ENCODE measurements around the gene APOF.
"Not testable (repeated sequence)": the region's sequence is repeated elsewhere in the genome, so short reads cannot be mapped to it uniquely, and the experiment has no call there.

Gene APOF

DNA sequence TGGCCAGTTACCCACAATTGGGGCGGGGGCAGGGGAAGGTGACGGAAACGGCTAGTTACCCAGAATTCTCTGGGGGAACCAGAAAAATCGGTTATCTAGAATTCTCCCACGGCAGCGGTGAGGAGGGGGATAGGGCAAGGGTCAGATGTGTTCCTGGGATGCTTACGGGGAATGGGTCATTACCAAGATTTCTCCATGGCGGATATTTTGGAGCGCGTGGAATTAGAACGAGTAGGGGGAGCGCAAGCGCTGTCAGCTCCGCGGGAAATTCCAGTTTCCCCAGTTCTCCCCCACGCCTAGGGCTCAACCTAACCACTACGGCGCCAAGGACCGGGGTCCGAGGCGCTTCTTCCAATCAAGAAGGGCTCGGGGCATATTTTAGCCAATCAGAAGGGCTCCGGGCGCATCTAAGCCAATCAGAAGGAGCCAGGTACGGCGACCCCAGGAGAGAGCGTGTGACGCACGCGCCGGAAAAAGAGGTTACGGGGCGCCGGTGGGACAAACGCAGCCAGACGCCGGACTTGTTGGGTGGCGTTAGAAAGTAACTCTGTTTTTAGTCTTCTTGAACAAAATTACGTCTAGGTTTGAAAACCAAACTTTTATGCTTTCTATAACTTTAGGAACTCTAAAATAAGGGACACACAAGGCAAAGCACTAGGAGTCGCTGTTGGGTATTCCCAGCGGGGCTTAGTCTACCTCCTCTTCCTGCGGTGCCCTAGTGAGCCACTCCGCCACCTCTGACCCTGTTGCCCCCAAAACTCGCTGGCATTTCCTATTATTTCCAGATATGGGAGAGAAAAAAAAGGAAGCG lies 28.8 kb downstream of the APOF start, which contains the start of gene PAN2:
TSS of gene PAN2 (minus strand) at position 322 of the 811 bp plus-strand sequence. CDS start 906 bp downstream, outside the sequence.
- Histone ChIP-seq H3K4me3 (ENCODE audit: low read length in 2 of 2) (peak within 1 kb of the TSS; percentile 74 to 93), H3K36me3 (ENCODE audit: control insufficient read depth in 2 of 2, insufficient read depth in 2 of 2, low read length in 2 of 2) (no peaks in the 10 kb centered on the region), H3K27ac (ENCODE audit: low read depth in 2 of 2, low read length in 2 of 2) (peak within 1 kb of the TSS; percentile 93 to 95), H3K9me3 (ENCODE audit: control insufficient read depth in 2 of 2, low read length in 2 of 2) (no peaks in the 10 kb centered on the region), H3K27me3 (ENCODE audit: control insufficient read depth in 2 of 2, insufficient read depth in 2 of 2, low read length in 2 of 2) (no peaks in the 10 kb centered on the region), H3K9ac (ENCODE audit: low read depth in 1 of 2, low read length in 2 of 2) (peak within 1 kb of the TSS; percentile 87 to 88), H3K4me1 (ENCODE audit: control insufficient read depth in 2 of 2, insufficient read depth in 2 of 2, low read length in 2 of 2) (peaks cover 6 to 11% of the 10 kb centered on the region in 2 donors)

DNA sequence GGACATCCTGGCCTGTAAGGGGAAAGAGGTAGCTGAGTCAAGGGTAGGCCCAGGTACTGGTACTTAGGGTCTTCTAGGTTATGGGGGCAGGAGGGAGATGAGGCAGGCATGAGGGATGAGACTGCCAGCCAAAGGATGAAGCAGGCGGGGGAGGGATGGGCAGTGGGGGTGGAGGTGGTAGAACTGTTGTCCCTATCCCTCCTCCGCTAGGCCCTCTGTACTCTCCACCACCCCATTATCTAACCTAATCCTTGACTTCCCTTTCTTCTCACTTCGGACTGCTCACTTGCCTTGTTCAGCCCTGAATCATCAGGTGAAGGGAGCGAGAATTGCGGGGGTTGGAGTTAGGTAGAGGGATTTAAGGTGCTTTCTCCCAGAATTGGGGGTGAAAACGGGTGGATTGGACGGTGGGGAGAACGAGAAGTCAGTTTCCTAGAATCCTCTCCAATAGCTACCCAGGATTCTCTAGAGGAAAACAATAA lies 29.4 kb downstream of the APOF start:
- Histone ChIP-seq H3K9me3 (ENCODE audit: control insufficient read depth in 2 of 2, low read length in 2 of 2) (no peaks in the 10 kb centered on the region), H3K4me3 (ENCODE audit: low read length in 2 of 2) (peak overlapping the region; percentile 74 to 93), H3K27ac (ENCODE audit: low read depth in 2 of 2, low read length in 2 of 2) (peak overlapping the region; percentile 93 to 95), H3K4me1 (ENCODE audit: control insufficient read depth in 2 of 2, insufficient read depth in 2 of 2, low read length in 2 of 2) (peaks cover 6 to 11% of the 10 kb centered on the region in 2 donors), H3K36me3 (ENCODE audit: control insufficient read depth in 2 of 2, insufficient read depth in 2 of 2, low read length in 2 of 2) (peaks cover under 1 to 3% of the 10 kb centered on the region in 2 donors), H3K9ac (ENCODE audit: low read depth in 1 of 2, low read length in 2 of 2) (peak overlapping the region; percentile 87 to 88), H3K27me3 (ENCODE audit: control insufficient read depth in 2 of 2, insufficient read depth in 2 of 2, low read length in 2 of 2) (no peaks in the 10 kb centered on the region)

DNA sequence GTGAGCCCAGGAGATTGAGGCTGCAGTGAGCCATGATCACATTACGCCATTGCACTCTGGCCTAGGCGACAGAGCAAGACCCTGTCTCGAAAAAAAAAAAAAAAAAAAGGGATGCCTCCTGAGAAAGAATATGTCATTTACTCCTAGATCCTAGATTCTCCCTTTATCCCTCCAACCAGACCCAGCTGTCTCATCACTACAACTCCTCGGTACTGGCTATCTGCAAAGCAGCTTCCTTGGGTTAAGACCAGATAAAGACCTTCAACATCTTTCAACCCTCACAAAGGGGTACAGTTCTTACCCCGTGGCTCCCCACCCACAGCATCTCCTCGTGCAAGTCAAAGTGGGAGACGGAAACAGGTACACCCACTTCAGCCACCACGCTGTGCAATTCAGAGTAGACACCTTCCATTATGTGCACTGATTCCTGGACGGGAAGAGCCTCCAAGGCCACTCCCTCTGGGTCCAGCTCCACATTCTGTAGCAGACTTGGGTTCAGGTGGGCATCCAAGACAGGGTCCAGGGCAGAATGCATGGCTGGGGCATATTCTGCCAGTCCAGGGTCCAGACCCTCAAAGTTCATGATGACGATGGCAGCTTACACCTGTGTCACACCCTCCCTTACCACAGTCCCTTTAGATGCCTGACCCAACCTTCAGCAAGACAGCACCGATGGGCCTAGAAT lies 30.0 kb downstream of the APOF start:
- no peaks in the 10 kb centered on the region for H3K27me3 ChIP-seq (ENCODE audit: control insufficient read depth in 2 of 2, insufficient read depth in 2 of 2, low read length in 2 of 2)
- peak overlapping the region; percentile 87 to 88 for H3K9ac ChIP-seq (ENCODE audit: low read depth in 1 of 2, low read length in 2 of 2)
- H3K27ac ChIP-seq (ENCODE audit: low read depth in 2 of 2, low read length in 2 of 2) = peak overlapping the region; percentile 93 to 95
- H3K9me3 ChIP-seq (ENCODE audit: control insufficient read depth in 2 of 2, low read length in 2 of 2) = no peaks in the 10 kb centered on the region
- peak overlapping the region; percentile 74 to 93 for H3K4me3 ChIP-seq (ENCODE audit: low read length in 2 of 2)
- H3K4me1 ChIP-seq (ENCODE audit: control insufficient read depth in 2 of 2, insufficient read depth in 2 of 2, low read length in 2 of 2) = peaks cover 6 to 11% of the 10 kb centered on the region in 2 donors
- peaks cover 6 to 9% of the 10 kb centered on the region in 2 donors for H3K36me3 ChIP-seq (ENCODE audit: control insufficient read depth in 2 of 2, insufficient read depth in 2 of 2, low read length in 2 of 2)

DNA sequence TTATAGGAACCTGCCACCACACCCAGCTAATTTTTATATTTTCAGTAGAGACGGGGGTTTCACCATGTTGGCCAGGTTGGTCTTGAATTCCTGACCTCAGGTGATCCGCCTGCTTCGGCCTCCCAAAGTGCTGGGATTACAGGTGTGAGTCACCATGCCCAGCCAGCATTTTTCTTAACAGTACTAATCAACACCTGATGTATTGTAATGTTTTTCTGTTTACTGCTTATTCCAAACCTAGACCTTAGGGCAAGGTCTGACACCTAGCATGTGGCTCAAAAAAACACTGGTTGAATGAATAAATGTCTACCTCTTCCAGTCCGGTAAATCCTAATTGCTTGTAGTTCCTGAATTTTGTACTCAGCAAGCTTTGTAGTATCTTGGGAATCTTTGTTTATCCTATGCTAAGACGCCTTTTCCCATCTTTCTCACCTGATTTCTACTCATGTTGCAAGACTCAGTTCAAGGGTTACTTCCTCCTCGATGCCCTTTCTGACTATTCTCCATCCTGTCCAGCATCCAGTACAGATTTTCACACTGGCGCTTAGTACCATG lies 31.6 kb downstream of the APOF start:
- H3K4me1 ChIP-seq (ENCODE audit: control insufficient read depth in 2 of 2, insufficient read depth in 2 of 2, low read length in 2 of 2) = peaks cover 6 to 11% of the 10 kb centered on the region in 2 donors
- no peak overlapping the region for H3K9ac ChIP-seq (ENCODE audit: low read depth in 1 of 2, low read length in 2 of 2)
- no peak overlapping the region for H3K27ac ChIP-seq (ENCODE audit: low read depth in 2 of 2, low read length in 2 of 2)
- no peaks in the 10 kb centered on the region for H3K27me3 ChIP-seq (ENCODE audit: control insufficient read depth in 2 of 2, insufficient read depth in 2 of 2, low read length in 2 of 2)
- no peak overlapping the region for H3K4me3 ChIP-seq (ENCODE audit: low read length in 2 of 2)
- H3K36me3 ChIP-seq (ENCODE audit: control insufficient read depth in 2 of 2, insufficient read depth in 2 of 2, low read length in 2 of 2) = peaks cover 18 to 25% of the 10 kb centered on the region in 2 donors
- no peaks in the 10 kb centered on the region for H3K9me3 ChIP-seq (ENCODE audit: control insufficient read depth in 2 of 2, low read length in 2 of 2)

DNA sequence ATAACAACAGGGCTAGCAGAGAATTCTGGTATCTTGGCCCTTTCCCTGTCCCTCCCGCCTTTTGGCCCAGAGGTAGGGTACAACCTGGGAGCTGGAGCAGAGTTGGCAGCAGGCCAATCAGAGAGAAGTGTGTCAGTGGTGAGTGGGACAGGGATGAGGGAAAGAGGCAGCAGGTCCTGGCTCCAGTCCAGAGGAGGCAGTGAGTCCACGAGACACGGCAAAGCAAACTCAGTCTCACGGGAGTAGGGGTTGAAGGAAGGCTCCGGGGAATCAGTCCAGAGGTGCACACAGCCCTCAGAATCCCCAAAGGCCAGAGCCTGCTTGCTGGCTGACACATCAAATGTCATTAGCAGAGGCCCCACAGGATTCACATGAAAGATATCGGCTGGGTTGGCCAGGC lies 36.1 kb downstream of the APOF start:
- Histone ChIP-seq H3K27me3 (ENCODE audit: control insufficient read depth in 2 of 2, insufficient read depth in 2 of 2, low read length in 2 of 2) (no peaks in the 10 kb centered on the region), H3K4me1 (ENCODE audit: control insufficient read depth in 2 of 2, insufficient read depth in 2 of 2, low read length in 2 of 2) (no peaks in the 10 kb centered on the region), H3K36me3 (ENCODE audit: control insufficient read depth in 2 of 2, insufficient read depth in 2 of 2, low read length in 2 of 2) (peaks cover 57 to 67% of the 10 kb centered on the region in 2 donors), H3K27ac (ENCODE audit: low read depth in 2 of 2, low read length in 2 of 2) (no peak overlapping the region), H3K9ac (ENCODE audit: low read depth in 1 of 2, low read length in 2 of 2) (no peak overlapping the region), H3K4me3 (ENCODE audit: low read length in 2 of 2) (no peak overlapping the region), H3K9me3 (ENCODE audit: control insufficient read depth in 2 of 2, low read length in 2 of 2) (no peaks in the 10 kb centered on the region)

DNA sequence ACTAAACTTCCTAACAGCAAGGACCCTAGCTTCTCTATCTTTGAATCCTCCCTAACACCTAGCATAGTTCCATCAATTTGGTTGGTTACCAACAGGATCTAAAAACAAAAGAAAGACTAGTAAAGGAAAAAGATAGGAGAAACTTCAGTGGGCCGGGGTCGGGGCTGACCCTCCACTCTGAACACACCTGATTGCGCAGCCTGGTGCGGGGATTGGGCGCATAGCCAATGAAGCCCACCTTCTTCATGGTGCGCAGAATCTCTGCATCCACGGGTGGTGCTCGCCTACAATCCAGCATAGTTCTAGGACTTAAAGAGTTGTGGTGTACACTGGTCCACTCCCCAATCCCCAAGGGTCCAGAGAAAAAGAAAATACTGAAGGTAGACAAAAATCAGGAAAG lies 36.5 kb downstream of the APOF start:
- Histone ChIP-seq H3K9ac (ENCODE audit: low read depth in 1 of 2, low read length in 2 of 2) (no peak overlapping the region), H3K36me3 (ENCODE audit: control insufficient read depth in 2 of 2, insufficient read depth in 2 of 2, low read length in 2 of 2) (peaks cover 57 to 67% of the 10 kb centered on the region in 2 donors), H3K27ac (ENCODE audit: low read depth in 2 of 2, low read length in 2 of 2) (no peak overlapping the region), H3K4me1 (ENCODE audit: control insufficient read depth in 2 of 2, insufficient read depth in 2 of 2, low read length in 2 of 2) (no peaks in the 10 kb centered on the region), H3K4me3 (ENCODE audit: low read length in 2 of 2) (no peak overlapping the region), H3K27me3 (ENCODE audit: control insufficient read depth in 2 of 2, insufficient read depth in 2 of 2, low read length in 2 of 2) (no peaks in the 10 kb centered on the region), H3K9me3 (ENCODE audit: control insufficient read depth in 2 of 2, low read length in 2 of 2) (no peaks in the 10 kb centered on the region)

DNA sequence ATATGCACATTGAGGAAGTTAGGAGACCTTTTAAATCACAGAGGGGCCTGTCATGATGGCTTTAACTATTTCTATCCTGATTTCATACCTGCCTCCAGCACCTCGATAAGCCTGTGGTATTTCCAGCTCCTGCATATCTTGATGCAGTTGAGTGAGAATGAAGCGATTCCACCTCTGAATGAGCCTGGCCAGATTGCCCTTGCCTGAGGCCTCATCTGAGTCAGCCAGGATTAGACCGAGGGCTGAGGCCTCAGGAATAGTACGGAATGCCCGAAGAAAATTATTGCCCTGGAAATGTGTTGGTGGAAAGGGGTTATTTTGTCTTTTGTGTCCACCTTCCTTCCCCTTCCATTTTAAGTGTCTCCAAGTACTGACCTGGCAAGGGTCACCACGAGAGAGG lies 38.5 kb downstream of the APOF start:
- Histone ChIP-seq H3K27ac (ENCODE audit: low read depth in 2 of 2, low read length in 2 of 2) (no peak overlapping the region), H3K36me3 (ENCODE audit: control insufficient read depth in 2 of 2, insufficient read depth in 2 of 2, low read length in 2 of 2) (peaks cover 67 to 75% of the 10 kb centered on the region in 2 donors), H3K27me3 (ENCODE audit: control insufficient read depth in 2 of 2, insufficient read depth in 2 of 2, low read length in 2 of 2) (no peaks in the 10 kb centered on the region), H3K4me3 (ENCODE audit: low read length in 2 of 2) (no peak overlapping the region), H3K9ac (ENCODE audit: low read depth in 1 of 2, low read length in 2 of 2) (no peak overlapping the region), H3K9me3 (ENCODE audit: control insufficient read depth in 2 of 2, low read length in 2 of 2) (no peaks in the 10 kb centered on the region), H3K4me1 (ENCODE audit: control insufficient read depth in 2 of 2, insufficient read depth in 2 of 2, low read length in 2 of 2) (no peaks in the 10 kb centered on the region)

DNA sequence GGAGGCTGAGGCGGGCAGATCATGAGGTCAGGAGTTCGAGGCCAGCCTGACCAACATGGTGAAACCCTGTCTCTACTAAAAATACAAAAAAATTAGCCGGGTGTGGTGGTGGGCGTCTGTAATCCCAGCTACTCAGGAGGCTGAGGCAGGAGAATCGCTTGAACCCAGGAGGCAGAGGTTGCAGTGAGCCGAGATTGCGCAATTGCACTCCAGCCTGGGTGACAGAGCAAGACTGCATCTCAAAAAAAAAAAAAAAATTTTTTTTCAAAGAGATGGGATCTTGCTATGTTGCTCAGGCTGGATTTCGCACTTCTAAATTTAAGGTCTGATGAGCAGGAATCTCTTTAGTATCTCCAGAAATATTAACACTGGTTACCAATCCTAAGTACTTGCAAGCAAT lies 41.0 kb downstream of the APOF start:
- not testable (repeated sequence) for H3K4me3 ChIP-seq (ENCODE audit: low read length in 2 of 2); H3K9me3 ChIP-seq (ENCODE audit: control insufficient read depth in 2 of 2, low read length in 2 of 2); H3K9ac ChIP-seq (ENCODE audit: low read depth in 1 of 2, low read length in 2 of 2); H3K27me3 ChIP-seq (ENCODE audit: control insufficient read depth in 2 of 2, insufficient read depth in 2 of 2, low read length in 2 of 2); H3K4me1 ChIP-seq (ENCODE audit: control insufficient read depth in 2 of 2, insufficient read depth in 2 of 2, low read length in 2 of 2); H3K27ac ChIP-seq (ENCODE audit: low read depth in 2 of 2, low read length in 2 of 2)
- H3K36me3 ChIP-seq (ENCODE audit: control insufficient read depth in 2 of 2, insufficient read depth in 2 of 2, low read length in 2 of 2) = peaks cover 63 to 65% of the 10 kb centered on the region in 2 donors

DNA sequence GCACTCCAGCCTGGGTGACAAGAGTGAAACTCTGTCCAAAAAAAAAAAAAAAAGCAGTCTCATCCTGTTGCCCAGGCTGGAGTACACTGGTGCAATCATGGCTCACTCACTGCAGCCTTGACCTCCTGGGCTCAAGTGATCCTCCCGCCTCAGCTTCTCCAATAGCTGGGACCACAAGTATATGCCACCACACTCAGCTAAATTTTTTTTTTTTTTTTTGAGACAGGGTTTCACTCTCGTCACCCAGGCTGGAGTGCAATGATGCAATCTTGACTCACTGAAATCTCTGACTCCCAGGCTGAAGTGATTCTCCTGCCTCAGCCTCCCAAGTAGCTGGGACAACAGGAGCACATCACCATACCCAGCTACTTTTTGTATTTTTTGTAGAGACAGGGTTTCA lies 41.6 kb downstream of the APOF start:
- Histone ChIP-seq H3K27me3 (ENCODE audit: control insufficient read depth in 2 of 2, insufficient read depth in 2 of 2, low read length in 2 of 2) (no peaks in the 10 kb centered on the region), H3K9me3 (ENCODE audit: control insufficient read depth in 2 of 2, low read length in 2 of 2) (no peaks in the 10 kb centered on the region), H3K9ac (ENCODE audit: low read depth in 1 of 2, low read length in 2 of 2) (no peak overlapping the region), H3K36me3 (ENCODE audit: control insufficient read depth in 2 of 2, insufficient read depth in 2 of 2, low read length in 2 of 2) (peaks cover 58 to 60% of the 10 kb centered on the region in 2 donors), H3K4me3 (ENCODE audit: low read length in 2 of 2) (no peak overlapping the region), H3K4me1 (ENCODE audit: control insufficient read depth in 2 of 2, insufficient read depth in 2 of 2, low read length in 2 of 2) (peaks cover 6% of the 10 kb centered on the region in 2 donors), H3K27ac (ENCODE audit: low read depth in 2 of 2, low read length in 2 of 2) (no peak overlapping the region)

DNA sequence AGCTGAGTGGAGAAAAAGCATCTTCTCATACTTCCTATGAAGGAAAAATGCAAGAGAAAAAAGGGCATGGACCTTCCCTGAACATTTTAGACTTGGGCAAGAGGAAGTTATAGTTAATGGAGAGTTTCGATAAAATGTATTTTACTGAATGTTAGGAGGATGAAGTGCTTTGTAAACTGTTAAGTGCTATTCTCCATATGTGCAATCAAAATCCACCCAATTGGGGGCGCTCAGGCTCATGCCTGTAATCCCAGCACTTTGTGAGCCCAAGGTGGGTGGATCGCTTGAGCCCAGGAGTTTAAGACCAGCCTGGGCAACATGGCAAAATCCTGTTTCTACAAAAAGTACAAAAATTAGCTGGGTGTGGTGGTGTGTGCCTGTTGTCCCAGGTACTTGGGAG lies 45.0 kb downstream of the APOF start:
- H3K4me1 ChIP-seq (ENCODE audit: control insufficient read depth in 2 of 2, insufficient read depth in 2 of 2, low read length in 2 of 2) = peaks cover 14 to 15% of the 10 kb centered on the region in 2 donors
- no peaks in the 10 kb centered on the region for H3K27me3 ChIP-seq (ENCODE audit: control insufficient read depth in 2 of 2, insufficient read depth in 2 of 2, low read length in 2 of 2)
- no peaks in the 10 kb centered on the region for H3K9me3 ChIP-seq (ENCODE audit: control insufficient read depth in 2 of 2, low read length in 2 of 2)
- H3K36me3 ChIP-seq (ENCODE audit: control insufficient read depth in 2 of 2, insufficient read depth in 2 of 2, low read length in 2 of 2) = peaks cover 25 to 29% of the 10 kb centered on the region in 2 donors
- H3K27ac ChIP-seq (ENCODE audit: low read depth in 2 of 2, low read length in 2 of 2) = no peak overlapping the region
- no peak overlapping the region for H3K9ac ChIP-seq (ENCODE audit: low read depth in 1 of 2, low read length in 2 of 2)
- H3K4me3 ChIP-seq (ENCODE audit: low read length in 2 of 2) = no peak overlapping the region
